Type B pancreatic cell (in vitro differentiated cells): ENCODE results near the gene RPP38. TPM values are rescaled to one million over a fixed set of nuclear protein-coding genes. Genes with fewer than 3 reads are reported as not detected.

ENCODE experiments used
- DNase-seq: peaks from one replicate; pipeline ENCODE4 v3.0.0; 2021; ENCODE audit warnings: mixed read lengths; ENCODE audit not compliant: unreplicated experiment; ENCODE audit errors: extremely low spot score
- H3K27ac Mint-ChIP-seq: 2 replicates; pipeline ENCODE4 v1.8.0; 2021; ENCODE audit warnings: mild to moderate bottlenecking, mixed read lengths
- H3K27me3 Mint-ChIP-seq: 2 replicates; pipeline ENCODE4 v1.8.0; 2021; ENCODE audit warnings: mixed read lengths
- H3K36me3 Mint-ChIP-seq: 2 replicates; pipeline ENCODE4 v1.8.0; 2021; ENCODE audit warnings: mixed read lengths
- H3K4me1 Mint-ChIP-seq: one replicate; pipeline ENCODE4 v1.8.0; 2021; ENCODE audit warnings: mixed read lengths; ENCODE audit not compliant: unreplicated experiment
- H3K4me3 Mint-ChIP-seq: 2 replicates; pipeline ENCODE4 v1.8.0; 2021; ENCODE audit warnings: mild to moderate bottlenecking, mixed read lengths
- H3K9me3 Mint-ChIP-seq: 2 replicates; pipeline ENCODE4 v1.8.0; 2021; ENCODE audit warnings: mixed read lengths
- CTCF ChIP-seq: fragments of 200-600 bp; sonication (generic); conservative IDR thresholded peaks from 2 replicates; pipeline ENCODE4 v1.5.0; 2021; ENCODE audit warnings: antibody characterized with exemption, mild to moderate bottlenecking
- total RNA-seq: library from RNA; stranded (reverse); gene quantifications from 2 replicates; pipeline ENCODE4 v1.2.1, GENCODE V29; 2021; ENCODE audit warnings: low replicate concordance

RPP38 gene
- total RNA-seq, 1 donor from 2014 or later, result 18.1 TPM

GRCh38 chr10:15059914-15060313 lies 37.2 kb upstream of the RPP38 start:
- H3K9me3 Mint-ChIP-seq, result peaks cover 8% of the 10 kb centered on the region
- no peaks in the 10 kb centered on the region for H3K36me3 Mint-ChIP-seq
- H3K27ac Mint-ChIP-seq, result no peak overlapping the region
- DNase-seq, result no peak
- no peaks in the 10 kb centered on the region for H3K27me3 Mint-ChIP-seq
- TF ChIP-seq CTCF, result no peak
- no peaks in the 10 kb centered on the region for H3K4me1 Mint-ChIP-seq
- H3K4me3 Mint-ChIP-seq, result no peak overlapping the region

DNA sequence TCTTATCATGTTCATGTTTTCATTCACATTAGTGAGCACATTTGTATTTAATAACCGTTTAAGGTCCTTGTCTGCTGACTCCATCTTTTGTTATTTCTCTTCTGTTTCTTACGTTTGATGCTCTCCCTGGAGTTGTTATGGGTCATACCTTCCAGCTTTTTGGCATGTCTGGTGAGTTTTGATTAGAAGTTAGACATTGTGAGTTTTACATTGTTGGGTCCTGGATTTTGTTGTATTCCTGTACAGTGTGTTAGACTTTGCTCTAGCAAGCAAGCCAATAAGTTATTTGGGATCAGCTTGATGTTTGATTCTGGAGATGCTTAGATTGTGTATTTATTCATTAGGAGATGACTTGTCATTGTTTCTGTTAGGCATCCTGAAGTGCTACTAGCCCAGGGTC lies 36.5 kb upstream of the RPP38 start:
- Mint-ChIP-seq H3K36me3 (no peaks in the 10 kb centered on the region), H3K9me3 (peaks cover 14% of the 10 kb centered on the region), H3K4me1 (no peaks in the 10 kb centered on the region), H3K27ac (no peak overlapping the region), H3K4me3 (no peak overlapping the region), H3K27me3 (no peaks in the 10 kb centered on the region)
- TF ChIP-seq CTCF, result no peak
- DNase-seq, result no peak

GRCh38 chr10:15067154-15067553 lies 30.0 kb upstream of the RPP38 start:
- Mint-ChIP-seq H3K9me3 (peaks cover 15% of the 10 kb centered on the region), H3K27ac (no peak overlapping the region), H3K36me3 (no peaks in the 10 kb centered on the region), H3K4me3 (no peak overlapping the region), H3K27me3 (no peaks in the 10 kb centered on the region), H3K4me1 (no peaks in the 10 kb centered on the region)
- no peak for DNase-seq
- no peak for TF ChIP-seq CTCF

DNA sequence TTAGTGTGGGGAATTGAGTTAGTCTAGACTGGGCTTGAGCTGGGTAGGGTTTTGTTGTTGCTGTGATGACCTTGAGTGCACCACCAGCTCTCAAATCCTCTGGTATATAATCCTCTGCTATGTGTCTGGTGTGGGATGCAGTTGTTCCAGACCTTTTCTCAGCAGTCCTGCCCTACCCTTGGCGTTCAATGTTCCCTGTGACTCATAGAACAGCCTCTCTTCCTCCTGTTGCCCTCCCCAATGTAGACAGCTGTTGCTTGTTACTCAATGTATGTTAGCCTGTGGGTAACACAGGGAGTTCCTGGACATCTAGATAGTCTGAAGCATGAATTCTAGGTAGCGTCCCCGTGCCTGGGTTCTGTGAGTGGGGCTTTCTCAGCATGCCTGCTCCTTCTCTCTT lies 28.4 kb upstream of the RPP38 start:
- no peak overlapping the region for H3K27ac Mint-ChIP-seq
- no peak for TF ChIP-seq CTCF
- no peaks in the 10 kb centered on the region for H3K4me1 Mint-ChIP-seq
- no peak overlapping the region for H3K4me3 Mint-ChIP-seq
- peaks cover 23% of the 10 kb centered on the region for H3K9me3 Mint-ChIP-seq
- no peak for DNase-seq
- no peaks in the 10 kb centered on the region for H3K27me3 Mint-ChIP-seq
- no peaks in the 10 kb centered on the region for H3K36me3 Mint-ChIP-seq

- no peak for DNase-seq
- no peak overlapping the region for H3K27ac Mint-ChIP-seq
- TF ChIP-seq CTCF, result no peak
- no peak overlapping the region for H3K4me3 Mint-ChIP-seq
- H3K27me3 Mint-ChIP-seq, result no peaks in the 10 kb centered on the region
- H3K9me3 Mint-ChIP-seq, result peaks cover 21% of the 10 kb centered on the region
- no peaks in the 10 kb centered on the region for H3K4me1 Mint-ChIP-seq
- no peaks in the 10 kb centered on the region for H3K36me3 Mint-ChIP-seq
Measured at GRCh38 chr10:15069230-15069629, 27.9 kb upstream of the RPP38 start.

DNA sequence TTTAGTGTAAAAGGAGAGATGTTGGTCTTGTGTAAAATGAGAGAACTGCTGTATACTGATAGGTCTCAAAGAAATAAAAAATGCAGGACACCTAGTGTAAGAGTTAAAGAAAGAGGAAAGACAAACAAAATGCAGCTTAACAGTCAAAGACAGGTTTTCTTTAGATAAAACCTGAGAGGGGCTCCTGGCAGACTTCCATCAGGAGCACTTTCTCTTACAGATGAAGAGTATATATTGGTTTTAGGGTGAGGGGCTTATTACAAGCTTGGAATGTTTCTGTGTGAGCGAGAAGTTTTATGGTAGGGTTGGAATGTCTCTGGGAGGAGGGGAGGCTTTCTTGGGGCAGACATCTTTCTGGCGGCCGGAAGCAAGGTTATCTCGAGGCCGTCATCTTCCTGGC lies 24.8 kb upstream of the RPP38 start:
- H3K27me3 Mint-ChIP-seq, result no peaks in the 10 kb centered on the region
- DNase-seq, result no peak
- TF ChIP-seq CTCF, result no peak
- H3K4me1 Mint-ChIP-seq, result no peaks in the 10 kb centered on the region
- no peak overlapping the region for H3K4me3 Mint-ChIP-seq
- no peaks in the 10 kb centered on the region for H3K36me3 Mint-ChIP-seq
- no peak overlapping the region for H3K27ac Mint-ChIP-seq
- H3K9me3 Mint-ChIP-seq, result peaks cover 13% of the 10 kb centered on the region
